CD4-positive, alpha-beta T cell (primary cell): ENCODE data around the gene KCNJ6. TPM values are rescaled to one million over a fixed set of nuclear protein-coding genes. Genes with fewer than 3 reads are reported as not detected.

Experiments used
- ATAC-seq: fragments of 200-7000 bp; cut with Tn5 transposase; one replicate; pipeline ENCODE4 v1.10.0; 2022; ENCODE audit warnings: mild to moderate bottlenecking; ENCODE audit not compliant: poor library complexity
- CTCF ChIA-PET: fragments of 350-600 bp; sonication (Branson Sonifier 250); formaldehyde crosslinking; loops from one replicate; lab custom pipeline; 2021; ENCODE audit warnings: antibody characterized with exemption, inconsistent platforms; lab: Charles Lee
- POLR2A ChIA-PET: fragments of 350-600 bp; sonication (Branson Sonifier 250); formaldehyde crosslinking; loops from one replicate; lab custom pipeline; 2021; ENCODE audit warnings: antibody characterized with exemption, inconsistent platforms; lab: Charles Lee
- DNase-seq, 14 experiments: peaks; one replicate each; pipeline ENCODE4 v3.0.0-alpha.2; 2013 to 2020; ENCODE audit warnings: mixed read lengths in 2 of 14
- H3K27ac ChIP-seq, 2 donors: one replicate each; pipeline versions ENCODE4 v1.5.1 to v1.7.0; 2013; ENCODE audit warnings: low read length in 2 of 2, low read depth in 1 of 2, mild to moderate bottlenecking in 1 of 2
- H3K27me3 ChIP-seq, 2 experiments: 1 replicate in 1 of 2; 2 replicates in 1 of 2; pipeline versions ENCODE4 v1.6.1 to v1.7.0; 2013; ENCODE audit warnings: low read length in 2 of 2, control low read depth in 1 of 2, mild to moderate bottlenecking in 1 of 2, moderate library complexity in 1 of 2; ENCODE audit not compliant: insufficient read depth in 2 of 2, control insufficient read depth in 1 of 2
- H3K36me3 ChIP-seq: one replicate; pipeline ENCODE4 v1.6.1; 2013; ENCODE audit warnings: low read length, control low read depth; ENCODE audit not compliant: insufficient read depth
- H3K4me1 ChIP-seq: one replicate; pipeline ENCODE4 v1.6.1; 2013; ENCODE audit warnings: low read length, control low read depth; ENCODE audit not compliant: insufficient read depth
- H3K4me3 ChIP-seq: one replicate; pipeline ENCODE4 v1.5.1; 2013; ENCODE audit warnings: mild to moderate bottlenecking, low read length, moderate library complexity
- H3K9me3 ChIP-seq, 2 experiments: 1 replicate in 1 of 2; 2 replicates in 1 of 2; pipeline versions ENCODE4 v1.6.1 to v1.7.0; 2013; ENCODE audit warnings: low read length in 2 of 2, mild to moderate bottlenecking in 2 of 2, control low read depth in 1 of 2, moderate library complexity in 1 of 2; ENCODE audit not compliant: control insufficient read depth in 1 of 2, insufficient read depth in 1 of 2
- H3K27ac Mint-ChIP-seq: one replicate; pipeline ENCODE4 v1.8.0; 2020; ENCODE audit warnings: mixed read lengths
- H3K27me3 Mint-ChIP-seq: one replicate; pipeline ENCODE4 v1.8.0; 2021; ENCODE audit warnings: mixed read lengths
- H3K36me3 Mint-ChIP-seq: one replicate; pipeline ENCODE4 v1.8.0; 2021; ENCODE audit warnings: low read depth, mixed read lengths
- H3K4me1 Mint-ChIP-seq: one replicate; pipeline ENCODE4 v1.8.0; 2021; ENCODE audit warnings: low read depth, mixed read lengths
- H3K4me3 Mint-ChIP-seq: one replicate; pipeline ENCODE4 v1.8.0; 2020; ENCODE audit warnings: mild to moderate bottlenecking, mixed read lengths
- H3K9me3 Mint-ChIP-seq: one replicate; pipeline ENCODE4 v1.8.0; 2020; ENCODE audit warnings: mixed read lengths
- CTCF ChIP-seq: fragments of 200-600 bp; IDR thresholded peaks from one replicate; pipeline ENCODE4 v1.8.0; 2022; ENCODE audit warnings: antibody characterized with exemption, mild to moderate bottlenecking
- intact Hi-C, 2 experiments: fragments of 100-400 bp; cut with DNase I in 1 of 2; cut with micrococcal nuclease in 1 of 2; formaldehyde crosslinking; loops; one replicate each; pipeline versions ENCODE4 v1.15.1 to v1.9.0; 2023 to 2025; cut with DNase I, micrococcal nuclease
- total RNA-seq, 174 experiments: library from RNA in 2 of 174; stranded (reverse) in 2 of 174; gene quantifications; one replicate each; pipeline ENCODE4 v1.2.3 and lab custom pipeline; 2021 to 2026

Gene KCNJ6
- total RNA-seq, 2 experiments from 2014 or later = not detected

DNA sequence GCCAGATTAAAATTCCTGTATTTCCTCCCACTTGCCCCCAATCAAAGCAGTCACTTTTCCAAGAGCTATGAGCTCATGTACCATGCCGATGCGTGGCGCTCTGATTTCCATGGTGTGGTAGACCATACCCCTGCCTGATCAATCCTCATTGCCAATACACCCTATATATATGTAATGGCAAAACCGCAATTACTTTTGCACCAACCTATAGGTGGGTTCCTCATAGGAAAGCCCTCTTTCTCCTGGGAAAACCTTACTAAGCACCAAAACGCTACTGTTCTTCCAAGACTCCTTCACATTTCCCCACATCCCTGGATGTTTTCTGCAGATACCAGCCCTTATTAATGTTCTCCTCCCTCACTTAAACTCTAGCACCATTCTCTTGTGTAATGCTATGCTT lies 11.0 kb downstream of the KCNJ6 start:
- no peaks in the 10 kb centered on the region for H3K4me1 ChIP-seq
- H3K27ac Mint-ChIP-seq = no peak overlapping the region
- peaks cover 7 to 12% of the 10 kb centered on the region in 2 experiments for H3K27me3 ChIP-seq
- H3K27me3 Mint-ChIP-seq = peaks cover 43% of the 10 kb centered on the region
- H3K4me3 ChIP-seq = no peak overlapping the region
- no peaks in the 10 kb centered on the region for H3K9me3 ChIP-seq
- no peaks in the 10 kb centered on the region for H3K4me1 Mint-ChIP-seq
- intact Hi-C loops = no loop called here
- no peaks in the 10 kb centered on the region for H3K9me3 Mint-ChIP-seq
- ChIA-PET CTCF (no interaction called here), POLR2A (no interaction called here)
- no peak for TF ChIP-seq CTCF
- ATAC-seq (no peak), DNase-seq (no peak)
- no peaks in the 10 kb centered on the region for H3K36me3 Mint-ChIP-seq
- H3K27ac ChIP-seq = no peak overlapping the region
- no peak overlapping the region for H3K4me3 Mint-ChIP-seq
- H3K36me3 ChIP-seq = no peaks in the 10 kb centered on the region

- Histone ChIP-seq H3K27ac (no peak overlapping the region), H3K4me3 (no peak overlapping the region), H3K4me1 (no peaks in the 10 kb centered on the region), H3K9me3 (no peaks in the 10 kb centered on the region), H3K27me3 (peaks cover 4 to 10% of the 10 kb centered on the region in 2 experiments), H3K36me3 (no peaks in the 10 kb centered on the region)
- Mint-ChIP-seq H3K27me3 (peaks cover 43% of the 10 kb centered on the region), H3K27ac (no peak overlapping the region), H3K9me3 (no peaks in the 10 kb centered on the region), H3K4me1 (no peaks in the 10 kb centered on the region), H3K4me3 (no peak overlapping the region), H3K36me3 (no peaks in the 10 kb centered on the region)
- no peak for TF ChIP-seq CTCF
- POLR2A ChIA-PET = no interaction called here
- CTCF ChIA-PET = interaction anchor here (0.7 kb wide), 1 partner anchor 199 kb away, joined by 3 read pairs; no protein-coding TSS in a partner anchor
- no peak for ATAC-seq
- intact Hi-C loops = no loop called here
- DNase-seq = no peak
Observed at GRCh38 chr21:37904856-37905255, 11.4 kb downstream of the KCNJ6 start.

GRCh38 chr21:37903396-37903795 lies 12.9 kb downstream of the KCNJ6 start:
- TF ChIP-seq CTCF = no peak
- Histone ChIP-seq H3K36me3 (no peaks in the 10 kb centered on the region), H3K27me3 (peaks cover 0 to 8% of the 10 kb centered on the region in 2 experiments), H3K9me3 (no peaks in the 10 kb centered on the region), H3K4me3 (no peak overlapping the region), H3K4me1 (no peaks in the 10 kb centered on the region), H3K27ac (no peak overlapping the region)
- DNase-seq (no peak), ATAC-seq (no peak)
- Mint-ChIP-seq H3K27me3 (peaks cover 49% of the 10 kb centered on the region), H3K4me1 (no peaks in the 10 kb centered on the region), H3K4me3 (no peak overlapping the region), H3K9me3 (no peaks in the 10 kb centered on the region), H3K36me3 (no peaks in the 10 kb centered on the region), H3K27ac (no peak overlapping the region)
- intact Hi-C loops = no loop called here
- POLR2A ChIA-PET = no interaction called here
- CTCF ChIA-PET = no interaction called here
